ENCODE results near the gene PTCD3. TPM values are rescaled to one million over a fixed set of nuclear protein-coding genes. Genes with fewer than 3 reads are reported as not detected.

PTCD3 gene
- total and polyA plus RNA-seq, 2 of the 4 experiments (the other 2 are of a cell fraction), result 44.0 to 48.9 TPM

GRCh38 chr2:86143307-86143706, 37.3 kb downstream of the PTCD3 start:
- no CpG with 5 or more reads among the region's 6 CpGs for WGBS, 2 experiments (ENCODE audit: extremely low coverage in 2 of 2, insufficient read length in 1 of 2)
- no peak overlapping the region for H3K9ac ChIP-seq (ENCODE audit: low read depth, low read length)

More at GRCh38 chr2:86143307-86143706, 37.3 kb downstream of the PTCD3 start:
- CTCF ChIA-PET, result interaction anchor here (0.6 to 0.7 kb wide), 2 partner anchors 64 to 292 kb away, joined by 3 to 5 read pairs; no protein-coding TSS in a partner anchor
- Histone ChIP-seq H2BK15ac (ENCODE audit: low read depth, low read length) (no peak overlapping the region), H3K27me3 (ENCODE audit: control insufficient read depth, insufficient read depth, low read length) (no peaks in the 10 kb centered on the region), H2AFZ (replicated peaks; ENCODE audit: low read length, poor library complexity) (no peak overlapping the region), H3K36me3 (ENCODE audit: control insufficient read depth, insufficient read depth, low read length) (peaks cover 56% of the 10 kb centered on the region), H3K27ac (ENCODE audit: insufficient read depth, low read length) (no peak overlapping the region), H2AK5ac (ENCODE audit: low read depth, low read length) (no peak overlapping the region), H2BK120ac (ENCODE audit: low read depth, low read length) (no peak overlapping the region), H2AK9ac (replicated peaks; ENCODE audit: low read depth, low read length, poor library complexity) (no peak overlapping the region), H3K4me3 (ENCODE audit: insufficient read depth, low read depth, low read length) (no peak overlapping the region), H4K8ac (ENCODE audit: low read depth in 2 of 2, low read length in 2 of 2) (no peak overlapping the region), H4K5ac (ENCODE audit: low read depth, low read length) (no peak overlapping the region), H3K18ac (ENCODE audit: low read depth, low read length) (no peak overlapping the region), H4K91ac (ENCODE audit: insufficient read depth, low read depth, low read length) (no peak overlapping the region), H3K79me1 (ENCODE audit: low read depth in 1 of 2, low read length in 2 of 2) (no peaks in the 10 kb centered on the region), H3K23ac (ENCODE audit: low read depth, low read length) (no peak overlapping the region), H3K56ac (ENCODE audit: extremely low read depth, insufficient read depth, low read length) (no peak overlapping the region), H3K14ac (replicated peaks; ENCODE audit: low read depth, low read length) (no peak overlapping the region), H3K4me1 (ENCODE audit: control insufficient read depth, insufficient read depth, low read length) (no peaks in the 10 kb centered on the region), H2BK5ac (ENCODE audit: low read depth, low read length, poor library complexity, severe bottlenecking) (no peak overlapping the region), H2BK20ac (ENCODE audit: low read depth, low read length) (no peak overlapping the region), H3K9me3 (ENCODE audit: control insufficient read depth, insufficient read depth, low read length) (no peaks in the 10 kb centered on the region), H3K4ac (ENCODE audit: low read depth, low read length) (no peak overlapping the region), H3K4me2 (ENCODE audit: low read depth, low read length) (no peak overlapping the region), H4K20me1 (ENCODE audit: insufficient read depth, low read length) (peaks cover 3% of the 10 kb centered on the region; the same call in 1 of the 2 replicates), H3K9me1 (ENCODE audit: insufficient read depth, low read length) (no peaks in the 10 kb centered on the region)
- dilution Hi-C loops (cut with HindIII; ENCODE audit: low sequenced_read_pairs, unreplicated experiment) (no loop called here), in situ Hi-C loops (cut with MboI; ENCODE audit: low sequenced_read_pairs) (no loop called here), intact Hi-C loops (cut with micrococcal nuclease) (loop anchor here (10.0 kb wide), 1 partner anchor 321 kb away; no protein-coding TSS in a partner anchor)
- no peak for TF ChIP-seq FOS (IDR thresholded peaks at IDR 0.05; ENCODE audit: low read depth, low read length)
- TF ChIP-seq RCOR1 (IDR thresholded peaks at IDR 0.05; ENCODE audit: insufficient replicate concordance, low read length), result no peak
- TF ChIP-seq MAFK (IDR thresholded peaks at IDR 0.05; ENCODE audit: low read depth, low read length), result no peak
- TF ChIP-seq SMC3 (IDR thresholded peaks at IDR 0.05; ENCODE audit: low read depth, low read length), result no peak
- TF ChIP-seq MXI1 (IDR thresholded peaks at IDR 0.05; ENCODE audit: borderline replicate concordance, low read depth, low read length), result no peak
- ATAC-seq (ENCODE audit: low read depth), result no peak
- DNase-seq, result no peak
- no TSS peak for BruUV-seq (replicated peaks)
- POLR2A ChIA-PET (ENCODE audit: unreplicated experiment), result no interaction called here
